HEK293T (cell line): ENCODE measurements around the gene CASTOR1.

Experiments used
- CTCF ChIA-PET: fragments of 350-600 bp; formaldehyde crosslinking; extraction: SDS; loops from one replicate; lab custom pipeline; 2021; ENCODE audit warnings: antibody characterized with exemption, inconsistent platforms; lab: Yijun Ruan, JAX
- POLR2A ChIA-PET: fragments of 350-600 bp; formaldehyde crosslinking; extraction: SDS; loops from one replicate; lab custom pipeline; 2020; ENCODE audit warnings: antibody characterized with exemption, inconsistent platforms; lab: Yijun Ruan, JAX
- DNase-seq: peaks from one replicate; pipeline ENCODE4 v3.0.0; 2012; ENCODE audit warnings: mixed read lengths; ENCODE audit errors: extremely low spot score
- ARNT ChIP-seq: fragments of 450-650 bp; IDR thresholded peaks from 2 replicates; pipeline ENCODE4 v1.6.1; 2017; ENCODE audit warnings: mild to moderate bottlenecking
- BHLHE40 ChIP-seq: fragments of 450-650 bp; IDR thresholded peaks from 2 replicates; pipeline ENCODE4 v1.6.1; 2016; ENCODE audit warnings: mild to moderate bottlenecking, moderate library complexity, borderline replicate concordance
- CTBP1 ChIP-seq: fragments of 450-650 bp; IDR thresholded peaks from 2 replicates; pipeline ENCODE4 v1.6.1; 2016; ENCODE audit warnings: borderline replicate concordance
- ELF4 ChIP-seq: fragments of 450-650 bp; IDR thresholded peaks from 2 replicates; pipeline ENCODE4 v1.6.1; 2017; ENCODE audit warnings: antibody characterized with exemption
- FOXA1 ChIP-seq: fragments of 450-650 bp; IDR thresholded peaks from 2 replicates; pipeline ENCODE4 v1.6.1; 2016; ENCODE audit warnings: mild to moderate bottlenecking
- FOXK2 ChIP-seq: fragments of 450-650 bp; IDR thresholded peaks from 2 replicates; pipeline ENCODE4 v1.6.1; 2016; ENCODE audit warnings: mild to moderate bottlenecking
- FOXM1 ChIP-seq: fragments of 450-650 bp; IDR thresholded peaks from 2 replicates; pipeline ENCODE4 v1.6.1; 2017; ENCODE audit warnings: mild to moderate bottlenecking, borderline replicate concordance
- HDGF ChIP-seq: fragments of 450-650 bp; IDR thresholded peaks from 2 replicates; pipeline ENCODE4 v1.6.1; 2017; ENCODE audit warnings: antibody characterized with exemption, borderline replicate concordance
- L3MBTL2 ChIP-seq: fragments of 450-650 bp; conservative IDR thresholded peaks from 2 replicates; pipeline ENCODE4 v1.6.1; 2016; ENCODE audit warnings: mild to moderate bottlenecking
- LEF1 ChIP-seq: fragments of 450-650 bp; IDR thresholded peaks from 2 replicates; pipeline ENCODE4 v1.6.1; 2017; ENCODE audit warnings: mild to moderate bottlenecking, borderline replicate concordance
- NFRKB ChIP-seq: fragments of 450-650 bp; IDR thresholded peaks from 2 replicates; pipeline ENCODE4 v1.6.1; 2016; ENCODE audit warnings: mild to moderate bottlenecking, moderate library complexity
- SP1 ChIP-seq: fragments of 450-650 bp; IDR thresholded peaks from 2 replicates; pipeline ENCODE4 v1.6.1; 2017
- SUZ12 ChIP-seq: fragments of 450-650 bp; IDR thresholded peaks from 2 replicates; pipeline ENCODE4 v1.6.1; 2016; ENCODE audit warnings: mild to moderate bottlenecking
- TARDBP ChIP-seq: fragments of 450-650 bp; IDR thresholded peaks from 2 replicates; pipeline ENCODE4 v1.6.1; 2016
- ZNF384 ChIP-seq: fragments of 450-650 bp; IDR thresholded peaks from 2 replicates; pipeline ENCODE4 v1.6.1; 2016
- TF ChIP-seq, protein P1 (sequence below): fragments of 450-650 bp; IDR thresholded peaks from 2 replicates; pipeline ENCODE4 v1.6.1; 2016

Gene CASTOR1

DNA sequence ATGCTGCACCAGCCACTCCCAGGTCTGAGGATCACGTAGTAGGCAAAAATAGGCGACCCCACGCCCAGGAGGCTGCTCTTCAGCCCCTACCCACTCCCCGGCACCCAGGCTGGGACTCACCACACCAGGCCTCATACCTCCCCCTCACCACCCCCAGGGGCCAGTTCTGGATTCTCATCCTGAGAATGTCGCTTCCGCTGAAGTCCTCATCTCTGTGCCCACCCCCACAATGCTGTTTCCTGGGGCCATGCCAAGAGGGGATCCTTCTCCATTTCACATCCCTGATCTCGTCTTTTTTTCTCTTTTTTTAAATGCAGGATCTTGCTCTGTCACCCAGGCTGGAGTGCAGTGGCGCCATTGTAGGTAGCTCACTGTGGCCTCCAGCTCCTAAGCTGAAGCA, 21.0 kb downstream of the CASTOR1 start:
- no peak for DNase-seq
- ChIA-PET POLR2A (no interaction called here), CTCF (interaction anchor here (1.0 kb wide), 1 partner anchor 19 kb away, joined by 3 read pairs; no protein-coding TSS in a partner anchor)
- TF ChIP-seq ZNF384 (no peak), SUZ12 (no peak), L3MBTL2 (no peak), TARDBP (no peak), FOXM1 (no peak), BHLHE40 (no peak), ARNT (no peak), FOXA1 (no peak), FOXK2 (no peak), CTBP1 (no peak), NFRKB (no peak)
- TF ChIP-seq, protein P1, sequence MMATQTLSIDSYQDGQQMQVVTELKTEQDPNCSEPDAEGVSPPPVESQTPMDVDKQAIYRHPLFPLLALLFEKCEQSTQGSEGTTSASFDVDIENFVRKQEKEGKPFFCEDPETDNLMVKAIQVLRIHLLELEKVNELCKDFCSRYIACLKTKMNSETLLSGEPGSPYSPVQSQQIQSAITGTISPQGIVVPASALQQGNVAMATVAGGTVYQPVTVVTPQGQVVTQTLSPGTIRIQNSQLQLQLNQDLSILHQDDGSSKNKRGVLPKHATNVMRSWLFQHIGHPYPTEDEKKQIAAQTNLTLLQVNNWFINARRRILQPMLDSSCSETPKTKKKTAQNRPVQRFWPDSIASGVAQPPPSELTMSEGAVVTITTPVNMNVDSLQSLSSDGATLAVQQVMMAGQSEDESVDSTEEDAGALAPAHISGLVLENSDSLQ: no peak

DNA sequence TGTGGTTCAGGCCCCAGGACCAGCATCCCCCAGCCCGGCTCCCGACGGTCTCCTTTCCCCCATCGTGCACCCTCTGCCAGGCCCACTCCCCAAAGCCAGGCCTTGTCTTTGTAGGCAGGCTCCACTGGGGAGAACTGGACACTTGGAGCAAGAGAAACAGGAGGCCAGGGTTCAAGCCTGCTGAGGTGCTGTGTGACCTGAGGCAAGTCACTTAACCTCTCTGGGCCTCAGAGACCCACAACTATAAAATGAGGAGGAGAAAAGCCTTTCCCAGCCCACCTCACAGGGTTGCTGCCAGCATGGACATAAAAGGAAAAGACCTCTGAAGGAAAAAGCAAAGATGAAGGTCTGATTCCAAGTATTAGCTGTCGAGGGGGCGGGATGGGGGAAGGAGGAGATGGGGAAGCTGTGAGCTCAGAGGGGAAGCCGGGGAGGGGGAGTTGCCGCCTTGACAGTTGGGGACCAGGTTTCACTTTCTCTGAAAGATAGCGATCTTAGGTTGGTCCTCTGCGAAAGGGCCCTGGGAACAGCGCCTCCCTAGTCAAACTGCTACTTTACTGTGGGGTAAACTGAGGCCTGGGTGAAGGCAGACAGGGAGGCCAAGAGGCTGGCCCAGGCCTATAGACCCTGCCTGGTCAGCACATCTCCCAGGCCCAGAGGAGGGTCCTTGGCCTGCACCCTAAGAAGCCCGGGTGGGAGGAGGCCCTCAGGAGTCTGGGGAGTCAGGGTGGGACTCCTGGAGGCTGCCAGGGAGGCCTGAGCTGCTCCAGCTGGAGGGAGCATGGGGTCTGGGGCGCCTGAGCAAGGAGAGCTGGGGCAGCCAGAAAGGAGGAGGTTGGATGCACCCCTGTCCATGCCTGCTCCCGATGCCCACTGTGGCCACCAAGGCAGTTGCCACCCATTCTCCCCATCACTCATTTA, 21.7 kb downstream of the CASTOR1 start:
- no peak for DNase-seq
- POLR2A ChIA-PET: no interaction called here
- no peak for TF ChIP-seq L3MBTL2
- no peak for TF ChIP-seq FOXK2
- no peak for TF ChIP-seq FOXA1
- no peak for TF ChIP-seq ZNF384
- TF ChIP-seq SP1: no peak
- TF ChIP-seq ARNT: no peak
- no peak for TF ChIP-seq FOXM1
- CTCF ChIA-PET: interaction anchor here (1.0 kb wide), 1 partner anchor 20 kb away, joined by 3 read pairs; no protein-coding TSS in a partner anchor

DNA sequence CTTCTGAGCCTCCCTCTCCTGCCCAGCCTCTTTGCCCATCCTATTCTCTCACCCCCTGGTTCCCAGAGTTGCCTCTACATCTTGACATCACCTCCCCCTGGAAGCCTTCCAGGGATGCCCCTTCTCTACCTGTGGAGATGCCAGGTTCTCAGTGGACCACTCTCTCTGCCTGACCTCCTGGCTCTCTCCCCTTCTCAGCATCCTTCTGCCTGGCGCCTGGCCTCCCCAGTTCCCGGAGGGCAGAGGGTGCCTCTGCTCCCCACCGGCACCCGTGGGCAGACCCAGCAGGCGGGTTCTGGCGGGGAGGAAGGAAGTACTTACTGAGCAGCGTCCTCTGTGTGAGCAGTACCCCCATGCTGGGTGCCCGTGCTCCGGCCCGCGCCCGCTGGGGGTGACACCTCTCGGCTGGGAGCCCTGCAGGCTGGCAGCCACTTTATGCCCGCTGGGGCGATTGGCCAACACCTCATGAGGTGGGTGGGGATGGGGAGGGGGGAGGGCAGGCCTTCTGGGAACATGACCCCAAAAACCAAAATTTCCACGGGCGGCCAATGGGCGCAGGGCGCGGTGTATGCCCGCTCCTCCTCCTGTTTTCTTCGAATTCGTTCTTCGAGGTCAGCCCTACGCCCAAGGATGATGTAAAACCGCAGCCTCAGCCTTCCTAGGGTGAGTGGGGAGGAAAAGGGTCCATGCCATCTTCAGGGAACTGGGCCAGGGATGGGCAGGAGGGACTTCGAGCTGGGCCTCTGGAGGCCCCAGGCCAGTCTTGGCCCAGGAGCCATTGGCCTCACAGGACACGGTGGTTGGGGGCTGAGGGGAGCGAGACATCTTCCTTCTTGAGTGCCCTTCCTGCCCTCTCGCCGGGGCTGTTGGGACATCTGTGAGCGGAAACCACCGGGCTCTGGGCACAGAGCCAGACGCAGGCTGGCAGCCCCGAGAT, 22.6 kb downstream of the CASTOR1 start, which contains the start of gene OSM:
OSM (minus strand) TSS at position 407 of the 937 bp plus-strand sequence; CDS start at position 355, 52 bp downstream.
- TF ChIP-seq TARDBP: no peak
- no peak for TF ChIP-seq ELF4
- TF ChIP-seq FOXM1: no peak
- no peak for TF ChIP-seq L3MBTL2
- TF ChIP-seq SP1: no peak
- TF ChIP-seq, protein P1: no peak
- TF ChIP-seq FOXK2: no peak
- TF ChIP-seq ARNT: no peak
- no peak for TF ChIP-seq CTBP1
- TF ChIP-seq FOXA1: no peak
- TF ChIP-seq HDGF: no peak
- no peak for TF ChIP-seq NFRKB
- no peak for TF ChIP-seq ZNF384
- no peak for TF ChIP-seq BHLHE40
- no peak for TF ChIP-seq SUZ12
- DNase-seq: no peak
- ChIA-PET POLR2A (no interaction called here), CTCF (no interaction called here)

DNA sequence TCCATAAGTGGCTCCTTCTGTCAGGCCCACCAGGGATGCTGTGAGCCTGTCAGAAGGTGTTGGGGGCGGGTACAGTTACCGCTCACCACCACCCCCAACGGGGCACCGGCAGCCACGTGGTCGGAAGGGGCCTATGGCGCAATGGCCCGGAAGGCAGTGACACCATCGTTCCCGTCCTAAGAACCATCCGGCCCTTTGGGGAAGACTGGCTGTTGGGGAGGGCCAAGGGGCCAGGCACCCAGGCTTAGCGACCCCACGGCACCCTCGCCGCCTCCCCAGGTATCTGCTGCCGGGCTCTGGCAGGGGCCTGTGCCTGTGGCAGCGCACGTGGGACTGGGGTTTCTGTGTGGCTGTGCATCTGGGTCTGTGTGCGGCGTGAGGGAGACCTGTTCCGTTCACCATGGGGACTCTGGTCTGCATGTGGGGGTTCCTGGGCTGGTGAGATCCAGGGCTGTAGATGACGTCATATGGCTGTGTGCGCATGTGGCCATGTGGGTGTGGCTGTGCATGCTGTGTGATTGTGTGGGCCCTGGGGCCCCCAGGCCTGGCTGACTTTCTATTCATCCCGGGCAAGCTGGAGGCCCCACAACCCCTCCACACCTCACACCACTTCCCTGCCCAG, 23.4 kb downstream of the CASTOR1 start:
- DNase-seq: no peak
- POLR2A ChIA-PET: no interaction called here
- TF ChIP-seq SUZ12 (no peak), HDGF (no peak), SP1 (no peak), LEF1 (no peak), TARDBP (no peak), FOXK2 (no peak), ARNT (no peak), CTBP1 (no peak), FOXA1 (no peak), L3MBTL2 (no peak), ELF4 (no peak), FOXM1 (no peak), NFRKB (no peak), BHLHE40 (no peak), ZNF384 (no peak)
- TF ChIP-seq, protein P1: no peak
- CTCF ChIA-PET: interaction anchor here (1.8 kb wide), 1 partner anchor 10 kb away, joined by 6 read pairs; no protein-coding TSS in a partner anchor
